Stimulated activated naive CD8-positive, alpha-beta T cell treated with anti-CD3 and anti-CD28 coated beads, Interleukin-15, amount 100 ng/mL, for 72 hours (primary cell): Measurements from ENCODE around the gene FAM76B.

ENCODE experiments used
- ATAC-seq: fragments of 150-1000 bp; cut with Tn5 transposase; 2 replicates; pipeline ENCODE4 v1.10.0; 2021; ENCODE audit warnings: mild to moderate bottlenecking, moderate library complexity
- DNase-seq, 2 donors: peaks; one replicate each; pipeline ENCODE4 v3.0.0; 2021 to 2022
- H3K27ac Mint-ChIP-seq, 2 donors: one replicate each; pipeline ENCODE4 v1.8.0; 2022; ENCODE audit warnings: mild to moderate bottlenecking in 2 of 2, mixed read lengths in 2 of 2, moderate library complexity in 2 of 2
- H3K27me3 Mint-ChIP-seq: one replicate; pipeline ENCODE4 v1.8.0; 2022; ENCODE audit warnings: mixed read lengths
- H3K4me1 Mint-ChIP-seq: one replicate; pipeline ENCODE4 v1.8.0; 2022; ENCODE audit warnings: mild to moderate bottlenecking, mixed read lengths
- H3K4me3 Mint-ChIP-seq, 2 donors: one replicate each; pipeline ENCODE4 v1.8.0; 2022; ENCODE audit warnings: mild to moderate bottlenecking in 2 of 2, mixed read lengths in 2 of 2, moderate library complexity in 1 of 2
- H3K9me3 Mint-ChIP-seq, 2 donors: one replicate each; pipeline ENCODE4 v1.8.0; 2022; ENCODE audit warnings: mixed read lengths in 2 of 2

FAM76B gene

DNA sequence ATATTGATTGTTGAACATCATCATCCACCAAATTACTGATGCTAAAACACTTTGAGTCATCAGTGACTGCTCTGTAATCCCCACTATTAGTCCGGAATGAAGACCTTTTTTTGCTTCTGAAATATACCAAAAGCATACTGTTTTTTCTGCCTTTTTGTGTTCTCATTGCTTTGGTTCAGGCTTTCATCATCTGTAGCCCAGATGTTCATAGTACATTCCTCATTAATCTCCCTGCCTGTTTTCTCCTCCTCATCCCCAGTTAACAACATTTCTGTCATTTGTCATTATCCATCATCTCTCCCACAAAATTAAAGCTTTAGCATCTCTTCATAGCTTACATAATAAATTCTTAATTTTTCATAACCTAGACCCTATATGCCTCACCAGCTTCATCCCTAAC lies 10.0 kb upstream of the FAM76B start:
- DNase-seq: no peak
- Mint-ChIP-seq H3K9me3 (no peaks in the 10 kb centered on the region), H3K4me1 (peaks cover 5% of the 10 kb centered on the region), H3K27ac (peak overlapping the region in 1 of 2 donors; percentile 3), H3K27me3 (no peaks in the 10 kb centered on the region), H3K4me3 (no peak overlapping the region)
- no peak for ATAC-seq

DNA sequence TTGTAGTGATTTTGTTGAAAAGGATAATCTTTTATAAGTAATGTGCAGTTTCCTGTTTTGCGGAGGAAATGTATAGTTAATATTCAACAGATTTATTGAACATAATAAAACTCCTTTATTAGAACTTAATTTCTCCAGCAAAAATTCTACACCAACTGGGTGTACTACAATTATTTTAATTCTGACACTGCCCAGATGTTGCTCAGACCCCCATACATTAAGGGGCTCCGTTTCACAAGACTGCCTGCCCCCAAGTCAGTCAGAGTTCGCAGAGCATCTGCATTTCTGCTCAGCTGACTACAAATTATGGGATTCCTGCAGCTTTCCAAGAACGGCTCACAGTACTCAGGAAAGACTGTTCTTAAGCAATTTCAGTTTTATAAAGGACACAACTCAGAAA lies 6.9 kb upstream of the FAM76B start:
- no peaks in the 10 kb centered on the region for H3K27me3 Mint-ChIP-seq
- ATAC-seq: no peak
- no peak for DNase-seq
- peaks cover 33% of the 10 kb centered on the region for H3K4me1 Mint-ChIP-seq
- no peak overlapping the region for H3K4me3 Mint-ChIP-seq
- H3K9me3 Mint-ChIP-seq: no peaks in the 10 kb centered on the region
- H3K27ac Mint-ChIP-seq: no peak overlapping the region

DNA sequence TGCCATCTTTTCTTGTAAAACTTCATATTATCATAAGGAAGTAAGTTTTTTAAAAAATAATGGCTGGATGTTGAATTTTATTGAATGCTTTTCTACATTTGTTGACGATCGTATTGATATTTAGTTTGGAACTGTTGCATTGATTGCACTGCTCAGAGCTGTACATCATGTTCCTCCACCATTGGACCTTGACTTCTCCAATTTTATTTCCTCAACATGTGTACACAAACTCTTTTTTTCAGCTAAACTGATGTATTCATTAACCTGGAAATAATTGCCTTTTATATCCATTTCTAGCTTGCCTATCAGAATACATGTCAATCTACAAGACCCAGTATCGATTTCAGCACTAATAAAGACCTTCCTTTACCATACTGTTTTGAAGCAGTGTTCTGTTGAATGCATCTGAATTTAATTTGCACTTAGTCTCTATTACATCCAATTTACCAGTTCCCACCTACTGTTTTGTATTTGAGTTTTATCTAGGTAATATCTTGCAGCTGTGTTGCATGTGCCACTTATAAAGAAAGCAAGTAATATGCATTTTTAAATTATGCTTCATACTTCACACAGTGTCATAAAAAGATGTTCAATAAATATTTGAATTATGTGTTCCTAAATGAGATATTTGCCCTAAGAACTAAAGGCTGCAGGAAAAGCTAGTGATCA lies 6.2 kb upstream of the FAM76B start:
- H3K27me3 Mint-ChIP-seq: no peaks in the 10 kb centered on the region
- DNase-seq: no peak
- no peak overlapping the region for H3K27ac Mint-ChIP-seq
- no peak overlapping the region for H3K4me3 Mint-ChIP-seq
- peaks cover 36% of the 10 kb centered on the region for H3K4me1 Mint-ChIP-seq
- ATAC-seq: no peak
- H3K9me3 Mint-ChIP-seq: no peaks in the 10 kb centered on the region

DNA sequence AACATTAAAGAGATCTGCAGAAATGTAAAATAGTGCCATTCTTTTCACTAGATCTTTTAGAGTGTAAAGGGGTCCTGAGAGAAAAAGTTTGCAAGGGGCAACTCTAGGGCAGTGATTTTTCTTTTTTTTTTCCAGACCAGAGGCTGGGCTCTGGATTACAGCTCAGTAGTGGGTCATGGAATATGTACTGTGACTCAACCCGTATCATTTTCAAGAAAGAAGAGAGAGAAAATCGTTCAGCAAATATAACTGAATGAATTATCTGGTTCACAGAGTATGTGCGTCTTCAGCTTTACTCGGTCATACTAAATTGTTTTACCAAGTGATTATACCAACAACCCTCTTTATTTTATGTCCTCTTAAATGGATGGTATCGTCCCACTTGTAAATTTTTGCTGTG lies 4.5 kb upstream of the FAM76B start:
- Mint-ChIP-seq H3K27me3 (no peaks in the 10 kb centered on the region), H3K9me3 (no peaks in the 10 kb centered on the region), H3K27ac (no peak overlapping the region), H3K4me1 (peaks cover 36% of the 10 kb centered on the region), H3K4me3 (peak overlapping the region in 1 of 2 donors; percentile 68)
- DNase-seq (no peak), ATAC-seq (no peak)

DNA sequence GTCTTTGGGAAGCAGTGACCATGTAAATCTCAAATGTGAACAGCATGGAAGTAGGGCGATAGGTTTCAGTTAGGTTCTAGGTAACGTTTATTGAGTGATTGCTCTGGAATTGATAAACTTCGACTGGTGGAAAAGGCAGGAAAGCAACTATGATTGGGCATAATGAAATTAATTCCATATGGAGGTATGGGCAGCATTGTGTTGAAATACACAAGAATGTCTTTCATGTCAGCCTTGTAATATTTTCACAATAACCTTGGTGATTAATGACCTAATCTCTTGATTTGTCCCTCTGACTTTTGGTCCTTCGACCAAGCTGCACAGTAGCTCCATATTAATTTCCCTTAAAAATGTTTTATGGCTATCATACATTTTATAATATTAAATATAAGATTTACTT lies 3.5 kb upstream of the FAM76B start:
- no peak for DNase-seq
- H3K9me3 Mint-ChIP-seq: no peaks in the 10 kb centered on the region
- H3K27me3 Mint-ChIP-seq: no peaks in the 10 kb centered on the region
- ATAC-seq: no peak
- H3K4me3 Mint-ChIP-seq: peak overlapping the region; percentile 4 to 9
- H3K27ac Mint-ChIP-seq: no peak overlapping the region
- H3K4me1 Mint-ChIP-seq: peaks cover 41% of the 10 kb centered on the region

DNA sequence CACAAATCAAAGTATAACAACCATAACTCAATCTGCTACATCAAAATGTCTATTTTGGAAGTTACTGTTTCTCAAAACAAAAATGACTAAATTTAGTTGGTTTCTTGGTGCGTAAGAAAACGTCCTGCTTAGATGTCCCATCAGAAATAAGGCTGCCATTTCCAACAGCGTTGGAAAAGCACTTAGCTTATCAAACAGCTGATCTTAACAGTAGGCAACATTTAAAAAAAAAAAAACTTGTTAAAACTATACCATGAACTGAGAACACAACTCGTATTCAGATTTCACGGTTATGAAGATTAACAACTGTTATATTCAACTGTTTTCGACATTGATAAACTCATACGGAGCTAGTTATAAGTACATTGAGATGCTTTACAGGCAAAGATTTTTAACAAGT lies 3.1 kb upstream of the FAM76B start:
- H3K27me3 Mint-ChIP-seq: no peaks in the 10 kb centered on the region

DNA sequence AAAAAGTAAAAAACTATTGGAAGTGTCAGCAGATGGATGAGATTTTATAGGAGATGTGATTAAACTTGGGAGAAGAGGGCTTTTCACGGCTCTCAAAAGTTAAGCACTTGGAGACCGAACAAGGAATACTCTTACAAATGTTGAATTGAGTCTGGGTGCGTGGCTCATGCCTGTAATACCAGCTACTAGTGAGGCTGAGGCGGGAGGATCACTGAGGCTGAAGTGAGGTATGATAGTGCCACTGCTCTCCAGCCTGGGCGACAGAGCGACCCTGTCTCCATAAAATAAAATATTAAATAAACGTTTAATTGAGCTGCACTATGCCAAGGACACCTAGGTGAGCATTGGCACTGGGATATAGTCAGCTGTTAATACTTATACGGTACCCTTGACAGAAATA lies 2.6 kb upstream of the FAM76B start:
- Mint-ChIP-seq H3K27me3 (no peaks in the 10 kb centered on the region), H3K4me1 (peaks cover 46% of the 10 kb centered on the region), H3K4me3 (peak overlapping the region; percentile 98 to 100), H3K27ac (peak overlapping the region in 1 of 2 donors; percentile 84), H3K9me3 (no peaks in the 10 kb centered on the region)
- no peak for DNase-seq
- no peak for ATAC-seq

More for the DNA sequence above, 3.1 kb upstream of the FAM76B start:
- DNase-seq (no peak), ATAC-seq (no peak)
- H3K4me3 Mint-ChIP-seq: peak overlapping the region; percentile 4 to 9
- no peak overlapping the region for H3K27ac Mint-ChIP-seq
- peaks cover 45% of the 10 kb centered on the region for H3K4me1 Mint-ChIP-seq
- H3K9me3 Mint-ChIP-seq: no peaks in the 10 kb centered on the region

DNA sequence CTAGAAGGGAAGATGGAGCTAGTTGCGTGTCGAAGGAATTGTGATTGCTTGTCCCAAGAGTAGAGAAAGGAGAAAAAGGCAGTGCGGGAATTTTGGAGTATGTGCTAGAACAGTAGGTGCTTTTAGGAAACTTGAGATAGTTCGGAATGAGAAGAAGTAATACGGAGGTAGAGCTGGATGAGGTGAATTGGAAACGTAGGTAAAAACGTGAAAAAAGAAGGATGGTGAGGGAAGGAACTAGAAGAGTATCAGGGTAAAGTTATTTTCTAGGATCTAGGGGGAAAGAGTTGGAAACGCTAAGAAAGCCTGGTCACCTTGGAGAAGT lies 2.1 kb upstream of the FAM76B start:
- Mint-ChIP-seq H3K4me3 (peak overlapping the region; percentile 98 to 100), H3K27ac (peak overlapping the region in 1 of 2 donors; percentile 100), H3K9me3 (no peaks in the 10 kb centered on the region), H3K4me1 (peaks cover 46% of the 10 kb centered on the region), H3K27me3 (no peaks in the 10 kb centered on the region)
- DNase-seq (no peak), ATAC-seq (no peak)

DNA sequence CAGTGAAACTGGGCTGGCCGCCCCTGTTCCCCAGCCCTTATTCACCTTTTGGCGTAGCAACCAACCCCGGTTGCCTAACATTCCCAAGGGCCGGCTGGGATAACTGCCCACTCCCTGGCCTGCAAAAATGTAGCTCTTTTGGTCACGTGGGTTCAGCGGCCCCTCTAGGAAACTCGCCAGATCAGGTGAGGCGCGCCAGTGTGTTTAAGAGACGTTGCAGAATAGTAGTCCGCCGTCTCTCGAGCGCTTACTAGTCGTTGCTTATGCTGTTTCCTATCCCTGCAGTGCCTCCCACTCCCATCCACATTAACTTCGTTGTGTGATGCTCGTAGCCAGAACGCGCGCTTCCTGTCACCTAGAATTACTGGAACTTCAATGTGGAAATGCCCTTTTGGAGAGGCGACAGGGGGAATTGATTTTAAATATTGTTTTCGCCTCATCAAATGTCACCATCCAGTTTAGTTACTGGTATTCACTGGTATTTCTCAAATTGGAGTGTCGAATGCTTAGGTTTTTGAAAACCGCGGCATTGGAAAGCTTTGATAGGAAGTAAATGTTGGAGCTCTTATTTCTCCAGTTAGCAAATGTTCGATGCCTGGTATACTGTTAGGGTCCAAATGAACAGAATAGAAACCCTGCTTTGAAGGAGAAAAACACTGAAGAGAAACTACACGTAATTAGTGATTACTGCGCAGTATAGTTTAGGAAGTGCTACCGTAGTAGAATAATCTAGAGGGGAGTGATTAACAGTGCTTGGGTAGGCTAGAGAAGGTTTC lies 1.5 kb upstream of the FAM76B start:
- no peaks in the 10 kb centered on the region for H3K9me3 Mint-ChIP-seq
- DNase-seq (peak; percentile 53 to 72), ATAC-seq (no peak)
- no peaks in the 10 kb centered on the region for H3K27me3 Mint-ChIP-seq
- peak overlapping the region; percentile 98 to 100 for H3K4me3 Mint-ChIP-seq
- H3K4me1 Mint-ChIP-seq: peaks cover 46% of the 10 kb centered on the region
- peak overlapping the region; percentile 100 for H3K27ac Mint-ChIP-seq

DNA sequence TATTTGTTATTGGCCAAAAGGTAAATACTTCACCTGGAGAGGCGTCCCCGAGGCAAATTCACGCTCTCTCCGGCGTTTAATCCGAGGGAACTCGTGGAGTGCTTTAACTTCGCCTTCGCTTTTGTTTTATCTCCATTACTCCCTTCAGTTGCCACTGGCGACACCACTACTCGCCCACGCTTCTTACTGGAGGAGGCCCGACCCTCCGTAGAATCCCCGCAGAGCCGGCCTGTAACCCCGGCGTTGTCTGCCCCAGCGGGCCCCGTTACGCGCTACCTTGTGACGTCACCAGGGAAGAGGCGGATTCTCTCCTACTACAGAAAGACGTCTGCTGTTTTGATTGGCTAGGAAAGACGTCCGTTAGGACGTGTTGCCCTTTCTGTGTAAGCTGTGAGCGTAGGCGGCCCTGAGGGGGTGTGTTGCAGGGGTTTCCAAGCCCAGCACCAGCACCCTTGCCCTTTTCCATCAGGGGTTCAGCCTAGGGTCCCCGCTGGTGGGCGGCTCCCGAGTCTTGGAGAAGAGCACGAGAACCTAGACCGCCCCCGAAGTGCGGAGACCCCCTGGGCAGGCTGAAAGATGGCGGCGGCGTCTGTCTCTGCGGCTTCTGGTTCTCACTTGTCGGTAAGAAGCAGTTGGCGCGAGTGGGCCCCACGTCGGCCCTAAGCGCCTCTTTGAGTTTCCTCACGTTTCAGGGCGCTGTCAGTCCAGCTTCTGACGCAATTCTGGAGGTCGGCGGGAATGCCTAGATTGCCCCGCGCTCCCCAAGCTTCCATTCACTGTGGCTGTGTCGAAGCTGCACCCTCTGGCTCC lies 746 bp upstream of the FAM76B start, which contains the start of gene CEP57:
CEP57 (plus strand) TSS at position 376 of the 810 bp plus-strand sequence; CDS start at position 577, 201 bp downstream.
- peak; percentile 80 for ATAC-seq
- Mint-ChIP-seq H3K4me3 (peak within 1 kb of the TSS; percentile 98 to 100), H3K4me1 (peaks cover 46% of the 10 kb centered on the region)

DNA sequence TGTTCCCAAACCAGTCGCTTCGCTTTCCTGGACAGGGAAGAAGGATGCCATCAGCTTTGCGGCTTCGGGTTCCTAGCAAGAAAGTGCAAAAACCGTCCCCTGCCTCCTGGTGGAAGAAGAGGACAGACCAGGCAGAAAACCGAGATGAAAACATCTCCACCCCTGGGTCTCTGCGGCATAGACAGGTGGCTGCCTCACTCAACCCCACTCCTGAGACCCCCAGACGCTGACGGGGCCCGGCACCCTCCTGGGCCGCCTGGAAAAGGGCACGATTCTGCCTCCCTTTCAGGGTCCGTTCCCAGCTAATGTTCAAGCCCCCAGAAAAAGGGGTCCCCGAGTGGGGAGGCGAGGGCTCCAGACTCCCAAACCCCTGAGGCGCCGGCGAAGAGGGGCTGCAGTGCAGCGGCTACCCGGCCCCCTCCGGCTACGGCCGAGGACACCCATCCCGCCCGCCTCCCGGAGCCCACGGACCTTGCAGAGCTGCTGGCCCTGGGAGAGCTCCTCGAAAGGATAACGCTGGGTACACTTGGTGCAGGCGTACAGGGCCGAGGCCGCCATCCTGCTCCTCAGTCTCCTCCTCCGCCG lies 569 bp downstream of the FAM76B start:
- DNase-seq (no peak), ATAC-seq (no peak)
- no peaks in the 10 kb centered on the region for H3K27me3 Mint-ChIP-seq
- H3K4me3 Mint-ChIP-seq: peak overlapping the region; percentile 98 to 100
- H3K27ac Mint-ChIP-seq: peak overlapping the region; percentile 100
- H3K9me3 Mint-ChIP-seq: no peaks in the 10 kb centered on the region
- H3K4me1 Mint-ChIP-seq: peaks cover 35% of the 10 kb centered on the region

More for the DNA sequence above, 746 bp upstream of the FAM76B start, which contains the start of gene CEP57:
- H3K9me3 Mint-ChIP-seq: no peaks in the 10 kb centered on the region
- no peaks in the 10 kb centered on the region for H3K27me3 Mint-ChIP-seq
- DNase-seq: peak; percentile 93 to 97
- H3K27ac Mint-ChIP-seq: peak within 1 kb of the TSS; percentile 100

DNA sequence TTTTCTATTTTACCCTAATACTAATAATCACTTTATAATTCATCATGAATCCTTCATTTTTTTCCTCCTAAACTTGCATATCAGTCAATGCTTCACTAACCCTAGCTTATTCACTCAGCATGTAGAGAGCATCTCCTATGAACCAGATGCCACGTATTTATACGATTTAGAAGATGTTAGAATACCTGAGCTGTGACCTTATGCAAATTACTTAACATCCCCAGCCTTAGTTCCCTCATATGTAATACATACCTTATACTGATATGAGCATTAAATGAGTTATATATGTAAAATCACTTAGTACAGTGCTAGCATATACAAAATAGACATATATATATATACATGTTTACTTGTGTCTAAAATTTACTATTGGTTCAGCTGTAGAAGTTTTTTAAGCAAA lies 9.0 kb downstream of the FAM76B start:
- ATAC-seq (no peak), DNase-seq (no peak)
- H3K27me3 Mint-ChIP-seq: no peaks in the 10 kb centered on the region
- no peak overlapping the region for H3K27ac Mint-ChIP-seq
- H3K4me1 Mint-ChIP-seq: peaks cover 15% of the 10 kb centered on the region
- no peaks in the 10 kb centered on the region for H3K9me3 Mint-ChIP-seq
- H3K4me3 Mint-ChIP-seq: no peak overlapping the region

DNA sequence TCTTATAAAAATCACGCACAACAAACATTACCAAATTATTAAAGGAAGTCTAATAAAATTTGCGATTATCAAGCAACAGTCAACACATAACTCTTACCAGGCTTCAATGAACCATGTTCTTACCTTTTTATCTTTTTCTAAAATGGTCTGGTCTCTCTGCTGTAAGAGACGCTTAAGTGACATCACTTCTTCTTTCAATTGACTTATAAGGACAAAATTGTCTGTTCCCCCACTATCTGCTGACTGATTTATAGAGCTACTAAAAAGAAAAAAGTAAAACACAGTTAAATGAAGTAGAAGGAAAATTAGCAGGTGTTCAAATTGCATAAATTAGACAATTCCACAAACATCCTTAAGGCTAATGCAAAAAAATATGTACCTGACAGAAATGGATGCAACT lies 10.9 kb downstream of the FAM76B start:
- ATAC-seq (no peak), DNase-seq (no peak)
- Mint-ChIP-seq H3K27me3 (no peaks in the 10 kb centered on the region), H3K4me1 (peaks cover 15% of the 10 kb centered on the region), H3K4me3 (no peak overlapping the region), H3K27ac (no peak overlapping the region), H3K9me3 (no peaks in the 10 kb centered on the region)

DNA sequence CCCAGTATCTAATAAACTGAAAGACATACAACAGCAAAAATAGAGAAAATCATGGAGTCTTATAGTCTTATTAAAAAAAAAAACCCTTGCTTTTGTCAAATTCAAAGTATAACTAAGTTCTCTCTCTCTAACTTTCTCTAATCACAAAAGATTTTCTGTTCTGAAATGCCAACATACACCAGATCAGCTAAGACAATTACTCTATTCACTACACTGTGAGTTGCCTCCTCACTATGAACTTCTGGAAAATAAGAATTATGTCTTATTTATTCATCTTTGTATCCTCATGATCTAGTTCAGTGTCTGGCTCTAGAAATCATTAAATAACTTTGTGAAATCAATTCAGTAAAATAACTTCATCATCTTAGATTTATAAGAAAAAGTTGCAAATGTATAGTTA lies 12.7 kb downstream of the FAM76B start:
- Mint-ChIP-seq H3K4me3 (no peak overlapping the region), H3K4me1 (peaks cover 10% of the 10 kb centered on the region), H3K27ac (no peak overlapping the region), H3K27me3 (no peaks in the 10 kb centered on the region), H3K9me3 (no peaks in the 10 kb centered on the region)
- no peak for ATAC-seq
- DNase-seq: no peak

DNA sequence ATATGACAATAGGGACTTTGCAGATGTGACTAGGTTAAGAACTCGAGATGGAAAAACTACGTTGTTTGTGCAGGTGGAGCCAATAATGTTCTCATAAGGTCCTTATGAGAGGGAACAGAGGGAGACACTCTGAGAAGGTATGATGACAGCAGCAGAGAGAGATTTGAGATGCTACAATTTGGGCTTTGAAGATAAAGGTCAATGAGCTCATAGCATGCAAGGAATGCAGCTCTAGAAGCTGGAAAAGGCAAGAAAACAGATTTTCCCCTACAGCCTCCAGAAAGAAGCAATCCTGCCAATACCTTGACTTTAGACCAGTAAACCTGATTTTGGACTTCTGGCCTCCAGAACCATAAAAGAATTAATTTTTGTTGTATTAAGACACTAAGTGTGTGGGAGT lies 21.1 kb downstream of the FAM76B start:
- DNase-seq: no peak
- Mint-ChIP-seq H3K4me3 (no peak overlapping the region), H3K4me1 (no peaks in the 10 kb centered on the region), H3K9me3 (no peaks in the 10 kb centered on the region), H3K27ac (no peak overlapping the region), H3K27me3 (no peaks in the 10 kb centered on the region)
- ATAC-seq: no peak
